GM21381 (cell line): Measurements from ENCODE around the gene TACC2.
"Not testable (repeated sequence)": the region's sequence is repeated elsewhere in the genome, so short reads cannot be mapped to it uniquely, and the experiment has no call there.

Experiments used
- ATAC-seq: cut with Tn5 transposase; IDR thresholded peaks from one replicate; pipeline ENCODE4 v1.9.1; 2021; ENCODE audit warnings: mild to moderate bottlenecking, moderate library complexity; ENCODE audit not compliant: unreplicated experiment

TACC2 gene

DNA sequence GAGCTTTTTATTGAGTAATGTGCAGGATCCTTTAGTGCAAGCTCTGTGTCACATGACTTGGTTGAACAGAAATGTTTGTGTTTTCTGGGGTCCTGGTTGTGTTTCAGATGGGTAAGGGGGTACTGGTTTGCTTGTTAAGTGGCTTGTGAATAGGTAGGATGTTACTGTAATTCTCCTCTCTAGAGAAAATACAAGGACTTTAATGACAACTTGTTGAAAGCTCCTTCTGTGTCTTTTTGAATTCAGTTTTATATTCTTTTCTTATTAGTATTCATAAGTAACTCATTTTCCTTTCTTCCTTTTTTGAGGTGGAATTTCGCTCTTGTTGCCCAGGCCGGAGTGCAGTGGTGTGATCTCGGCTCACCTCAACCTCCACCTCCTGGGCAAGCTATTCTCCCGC lies 196.7 kb downstream of the TACC2 start:
- ATAC-seq, result no peak

DNA sequence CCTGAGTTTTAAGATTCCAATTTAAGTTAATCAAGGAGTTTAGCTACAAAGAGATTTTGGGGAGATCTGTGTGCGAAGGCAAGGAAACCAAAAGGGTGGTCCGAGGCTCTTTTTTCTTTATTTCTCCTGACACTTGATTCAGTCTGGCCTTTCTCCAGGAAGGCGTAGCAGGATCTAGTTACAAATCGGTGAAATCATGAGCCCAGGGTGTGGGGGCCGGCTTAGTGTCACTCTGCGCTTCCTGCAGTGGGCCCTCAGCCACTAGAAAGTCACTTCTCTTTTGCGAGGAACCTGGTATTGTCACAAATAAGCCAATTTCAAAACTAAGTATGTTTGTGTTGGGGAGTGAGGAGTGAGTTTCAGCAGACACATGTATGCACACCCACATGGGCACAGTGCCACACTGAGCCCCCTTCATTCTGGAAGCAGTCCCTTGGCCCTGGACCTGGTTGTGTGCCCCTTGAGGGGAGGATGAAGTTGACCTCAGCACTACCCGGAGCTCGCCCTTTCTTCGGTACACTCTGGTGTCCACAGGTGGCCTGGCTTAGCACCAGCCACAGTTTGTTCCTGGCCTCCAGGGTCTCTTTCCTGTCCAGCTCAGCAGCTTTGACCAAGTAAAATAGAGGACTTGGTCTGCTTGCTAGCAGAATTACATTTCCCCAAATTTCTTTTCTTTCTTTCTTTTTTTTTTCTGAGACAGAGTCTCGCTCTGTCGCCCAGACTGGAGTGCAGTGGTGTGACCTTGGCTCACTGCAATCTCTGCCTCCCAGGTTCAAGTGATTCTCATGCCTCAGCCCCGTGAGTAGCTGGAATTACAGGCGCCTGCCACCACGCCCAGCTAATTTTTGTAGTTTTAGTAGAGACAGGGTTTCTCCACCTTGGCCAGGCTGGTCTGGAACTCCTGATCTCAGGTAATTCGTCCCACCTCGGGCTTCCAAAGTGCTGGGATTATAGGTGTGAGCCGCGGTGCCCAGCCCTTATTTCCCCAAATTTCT lies 198.2 kb downstream of the TACC2 start:
- no peak for ATAC-seq

- no peak for ATAC-seq
Observed at GRCh38 chr10:122188706-122189105, 199.7 kb downstream of the TACC2 start.

- no peak for ATAC-seq
Observed at GRCh38 chr10:122189185-122189584, 200.2 kb downstream of the TACC2 start.

GRCh38 chr10:122190176-122190943 lies 201.4 kb downstream of the TACC2 start:
- ATAC-seq, result no peak

GRCh38 chr10:122191936-122192541 lies 203.1 kb downstream of the TACC2 start:
- ATAC-seq, result no peak

GRCh38 chr10:122194251-122194650 lies 205.3 kb downstream of the TACC2 start:
- no peak for ATAC-seq

DNA sequence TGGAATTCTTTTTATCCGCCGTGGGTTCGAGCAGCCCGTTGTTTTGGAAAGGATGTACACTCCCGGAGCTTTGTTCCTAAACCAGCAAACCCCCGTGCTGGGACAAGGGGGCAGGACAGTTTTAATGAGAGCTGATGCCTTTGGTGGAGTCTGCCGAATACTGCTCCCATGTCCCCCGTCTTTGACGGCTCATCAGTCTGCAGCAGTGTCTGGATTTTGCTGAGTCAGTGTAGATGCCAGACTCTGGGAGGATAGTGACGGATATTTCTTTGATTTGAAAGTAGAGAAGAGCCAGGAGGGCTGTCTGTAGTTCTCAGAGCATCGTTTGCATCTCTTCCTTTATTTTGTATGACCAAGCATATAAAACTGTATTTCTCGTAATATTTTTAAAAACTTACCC lies 207.3 kb downstream of the TACC2 start:
- ATAC-seq, result no peak

GRCh38 chr10:122197611-122198222 lies 208.8 kb downstream of the TACC2 start:
- no peak for ATAC-seq

GRCh38 chr10:122198631-122199030 lies 209.7 kb downstream of the TACC2 start:
- no peak for ATAC-seq

- no peak for ATAC-seq
Observed at GRCh38 chr10:122199070-122199469, 210.1 kb downstream of the TACC2 start.

DNA sequence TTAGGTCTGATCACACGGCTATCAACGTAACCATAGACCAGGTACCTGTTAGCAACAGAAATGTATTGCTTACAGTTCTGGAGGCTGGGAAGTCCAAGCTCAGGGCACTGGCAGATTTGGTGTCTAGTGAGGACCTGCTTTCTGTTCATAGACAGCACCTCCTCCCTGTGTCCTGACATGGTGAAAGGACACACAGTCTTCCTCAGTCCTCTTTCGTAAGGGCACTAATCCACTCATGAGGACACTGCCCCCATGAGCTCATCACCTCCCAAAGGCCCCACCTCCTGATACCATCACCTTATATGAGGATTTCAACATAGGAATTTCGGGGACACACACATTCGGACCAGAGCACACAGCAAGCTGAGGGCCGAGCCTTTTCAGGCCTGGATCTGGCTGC lies 210.7 kb downstream of the TACC2 start:
- no peak for ATAC-seq

DNA sequence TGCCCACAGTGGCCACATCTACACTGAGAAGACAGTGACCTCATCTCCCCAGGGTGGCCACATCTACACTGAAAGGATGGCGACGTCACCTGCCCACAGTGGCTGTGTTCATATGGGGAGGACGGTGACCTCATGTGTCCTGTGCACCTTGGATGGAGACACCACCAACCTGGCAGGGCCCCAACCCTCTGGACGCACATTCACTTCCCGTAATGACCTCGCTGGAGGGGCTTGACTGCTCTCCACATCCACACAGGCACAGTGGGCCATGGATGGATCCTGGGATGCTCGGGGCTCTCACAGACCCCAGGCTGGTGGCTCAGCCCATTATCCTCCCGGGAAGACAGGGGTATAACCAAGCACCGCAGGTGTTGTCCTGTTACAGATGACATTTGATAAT lies 212.4 kb downstream of the TACC2 start:
- ATAC-seq, result no peak

DNA sequence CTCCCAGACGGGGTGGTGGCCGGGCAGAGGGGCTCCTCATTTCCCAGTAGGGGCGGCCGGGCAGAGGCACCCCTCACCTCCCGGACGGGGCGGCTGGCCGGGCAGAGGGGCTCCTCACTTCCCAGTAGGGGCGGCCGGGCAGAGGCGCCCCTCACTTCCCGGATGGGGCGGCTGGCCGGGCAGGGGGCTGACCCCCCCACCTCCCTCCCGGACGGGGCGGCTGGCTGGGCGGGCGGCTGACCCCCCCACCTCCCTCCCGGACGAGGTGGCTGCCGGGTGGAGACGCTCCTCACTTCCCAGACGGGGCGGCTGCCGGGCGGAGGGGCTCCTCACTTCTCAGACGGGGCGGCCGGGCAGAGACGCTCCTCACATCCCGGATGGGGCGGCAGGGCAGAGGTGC lies 214.2 kb downstream of the TACC2 start:
- not testable (repeated sequence) for ATAC-seq

DNA sequence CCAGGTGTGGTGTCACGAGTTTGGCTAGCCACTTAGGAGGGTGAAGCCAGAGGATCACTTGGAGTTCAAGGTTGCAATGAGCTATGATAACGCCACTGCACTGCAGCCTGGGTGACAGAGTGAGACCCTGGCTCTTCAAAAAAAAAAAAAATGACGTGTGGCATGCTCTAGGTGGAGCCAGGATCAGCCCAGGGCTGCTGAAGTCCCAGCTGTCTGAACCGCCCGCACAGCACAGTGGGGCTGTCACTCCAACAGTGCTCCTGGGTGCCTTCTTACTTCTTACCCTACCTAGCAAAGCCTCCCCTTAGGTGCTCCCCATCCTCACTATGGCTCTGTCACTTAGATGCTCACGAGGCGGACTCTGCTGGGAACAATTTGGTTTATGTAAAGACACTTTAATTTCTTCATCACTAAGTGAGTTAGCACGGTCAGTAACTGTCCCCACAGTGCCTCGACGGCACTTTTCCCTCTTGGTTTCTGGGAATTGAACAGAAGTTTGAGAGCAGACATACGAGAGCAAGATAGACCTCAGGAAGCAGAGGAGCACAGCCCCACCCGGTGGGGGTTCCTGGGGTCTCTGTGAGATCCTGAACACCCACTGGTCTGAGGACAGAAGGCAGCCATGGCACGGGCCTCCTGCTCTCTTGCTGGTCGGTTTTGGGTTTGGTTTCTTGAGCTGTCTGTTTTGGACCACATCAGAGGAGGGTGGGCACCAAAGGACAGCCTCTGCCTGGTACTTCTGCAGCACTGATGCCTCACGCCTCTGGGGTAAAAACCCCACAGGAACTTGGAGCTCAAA lies 215.9 kb downstream of the TACC2 start:
- no peak for ATAC-seq

GRCh38 chr10:122206471-122207065 lies 217.6 kb downstream of the TACC2 start:
- no peak for ATAC-seq

- no peak for ATAC-seq
Observed at GRCh38 chr10:122207163-122207562, 218.2 kb downstream of the TACC2 start.

GRCh38 chr10:122207596-122207995 lies 218.6 kb downstream of the TACC2 start:
- no peak for ATAC-seq

GRCh38 chr10:122208571-122209430 lies 219.8 kb downstream of the TACC2 start:
- ATAC-seq, result no peak
